Measurements from ENCODE around the gene CHAF1A. TPM values are rescaled to one million over a fixed set of nuclear protein-coding genes. Genes with fewer than 3 reads are reported as not detected.

The CHAF1A gene
- total and polyA plus RNA-seq, 5 donors from 2014 or later = 2.6 to 28.9 (median 4.1) TPM

GRCh38 chr19:4455719-4456475 lies 53.5 kb downstream of the CHAF1A start:
- Mint-ChIP-seq H3K9me3 (peaks cover 0 to 2% (median 0%) of the 10 kb centered on the region in 7 donors), H3K4me1 (peaks cover 3 to 22% (median 10%) of the 10 kb centered on the region in 4 donors), H3K36me3 (peaks cover 1% of the 10 kb centered on the region), H3K4me3 (peak overlapping the region; percentile 88 to 94 (median 91)), H3K27ac (peak overlapping the region; percentile 92 to 95 (median 94)), H3K27me3 (peaks cover 4% of the 10 kb centered on the region)
- peaks cover 21% of the 10 kb centered on the region for H3K4me1 ChIP-seq (ENCODE audit: control insufficient read depth, insufficient read depth, low read length, poor library complexity, severe bottlenecking)
- peak overlapping the region; percentile 76 for H3K27ac ChIP-seq (ENCODE audit: insufficient read depth, low read length, poor library complexity, severe bottlenecking)
- no peaks in the 10 kb centered on the region for H3K9me3 ChIP-seq (ENCODE audit: control insufficient read depth in 2 of 2, low read length in 2 of 2)
- peak overlapping the region; percentile 66 for H3K4me3 ChIP-seq (ENCODE audit: low read depth, low read length)
- H3K36me3 ChIP-seq (ENCODE audit: control insufficient read depth, insufficient read depth, low read length) = peaks cover 24% of the 10 kb centered on the region
- no peaks in the 10 kb centered on the region for H3K27me3 ChIP-seq (ENCODE audit: control insufficient read depth, insufficient read depth, low read length)
- DNase-seq = no peak
- ATAC-seq (ENCODE audit: low read depth in 2 of 2) = no peak

GRCh38 chr19:4456476-4456842 lies 54.0 kb downstream of the CHAF1A start:
- peaks cover 20% of the 10 kb centered on the region for H3K36me3 ChIP-seq (ENCODE audit: control insufficient read depth, insufficient read depth, low read length)
- H3K36me3 Mint-ChIP-seq = no peaks in the 10 kb centered on the region
- peaks cover 21% of the 10 kb centered on the region for H3K4me1 ChIP-seq (ENCODE audit: control insufficient read depth, insufficient read depth, low read length, poor library complexity, severe bottlenecking)
- peak overlapping the region; percentile 92 to 95 (median 94) for H3K27ac Mint-ChIP-seq
- peaks cover 4% of the 10 kb centered on the region for H3K27me3 Mint-ChIP-seq
- no peak for ATAC-seq (ENCODE audit: low read depth in 2 of 2)
- peaks cover 3 to 22% (median 10%) of the 10 kb centered on the region in 4 donors for H3K4me1 Mint-ChIP-seq
- peak overlapping the region; percentile 66 for H3K4me3 ChIP-seq (ENCODE audit: low read depth, low read length)
- DNase-seq = no peak
- H3K9me3 ChIP-seq (ENCODE audit: control insufficient read depth in 2 of 2, low read length in 2 of 2) = no peaks in the 10 kb centered on the region
- peak overlapping the region; percentile 76 for H3K27ac ChIP-seq (ENCODE audit: insufficient read depth, low read length, poor library complexity, severe bottlenecking)
- H3K4me3 Mint-ChIP-seq = peak overlapping the region; percentile 88 to 94 (median 91)
- no peaks in the 10 kb centered on the region for H3K27me3 ChIP-seq (ENCODE audit: control insufficient read depth, insufficient read depth, low read length)
- H3K9me3 Mint-ChIP-seq = peaks cover 0 to 2% (median 0%) of the 10 kb centered on the region in 7 donors

- H3K4me3 Mint-ChIP-seq = peak overlapping the region; percentile 88 to 95 (median 91)
- H3K27me3 ChIP-seq (ENCODE audit: control insufficient read depth, insufficient read depth, low read length) = no peaks in the 10 kb centered on the region
- no peaks in the 10 kb centered on the region for H3K36me3 Mint-ChIP-seq
- peaks cover 0 to 2% (median 0%) of the 10 kb centered on the region in 7 donors for H3K9me3 Mint-ChIP-seq
- peak overlapping the region; percentile 66 for H3K4me3 ChIP-seq (ENCODE audit: low read depth, low read length)
- H3K27ac Mint-ChIP-seq = peak overlapping the region; percentile 92 to 95 (median 94)
- H3K27me3 Mint-ChIP-seq = peaks cover 4% of the 10 kb centered on the region
- H3K27ac ChIP-seq (ENCODE audit: insufficient read depth, low read length, poor library complexity, severe bottlenecking) = peak overlapping the region; percentile 76
- DNase-seq = peak in 2 of 3 donors; percentile 49 to 54
- ATAC-seq (ENCODE audit: low read depth in 2 of 2) = peak; percentile 11
- peaks cover 3 to 22% (median 10%) of the 10 kb centered on the region in 4 donors for H3K4me1 Mint-ChIP-seq
- peaks cover 17% of the 10 kb centered on the region for H3K36me3 ChIP-seq (ENCODE audit: control insufficient read depth, insufficient read depth, low read length)
- H3K9me3 ChIP-seq (ENCODE audit: control insufficient read depth in 2 of 2, low read length in 2 of 2) = no peaks in the 10 kb centered on the region
- H3K4me1 ChIP-seq (ENCODE audit: control insufficient read depth, insufficient read depth, low read length, poor library complexity, severe bottlenecking) = peaks cover 21% of the 10 kb centered on the region
These were observed 54.6 kb downstream of the CHAF1A start for GRCh38 chr19:4456843-4457653.

GRCh38 chr19:4457654-4458395 lies 55.4 kb downstream of the CHAF1A start, which contains the start of gene UBXN6:
TSS of gene UBXN6 (minus strand) at chr19:4457794. CDS start at chr19:4457697, 97 bp downstream.
- Histone ChIP-seq H3K27ac (ENCODE audit: insufficient read depth, low read length, poor library complexity, severe bottlenecking) (peak within 1 kb of the TSS; percentile 76), H3K9me3 (ENCODE audit: control insufficient read depth in 2 of 2, low read length in 2 of 2) (no peaks in the 10 kb centered on the region), H3K4me1 (ENCODE audit: control insufficient read depth, insufficient read depth, low read length, poor library complexity, severe bottlenecking) (peaks cover 21% of the 10 kb centered on the region), H3K4me3 (ENCODE audit: low read depth, low read length) (peak within 1 kb of the TSS; percentile 66), H3K36me3 (ENCODE audit: control insufficient read depth, insufficient read depth, low read length) (peaks cover 9% of the 10 kb centered on the region), H3K27me3 (ENCODE audit: control insufficient read depth, insufficient read depth, low read length) (no peaks in the 10 kb centered on the region)
- DNase-seq = peak; percentile 98 to 99 (median 98)
- peak; percentile 98 to 99 for ATAC-seq (ENCODE audit: low read depth in 2 of 2)
- Mint-ChIP-seq H3K27ac (peak within 1 kb of the TSS; percentile 93 to 95 (median 94)), H3K9me3 (peaks cover 0 to 2% (median 0%) of the 10 kb centered on the region in 7 donors), H3K27me3 (peaks cover 4% of the 10 kb centered on the region), H3K4me1 (peaks cover 3 to 22% (median 10%) of the 10 kb centered on the region in 4 donors), H3K36me3 (no peaks in the 10 kb centered on the region), H3K4me3 (peak within 1 kb of the TSS; percentile 91 to 95 (median 93))

GRCh38 chr19:4464815-4465581 lies 62.6 kb downstream of the CHAF1A start:
- H3K27ac Mint-ChIP-seq = no peak overlapping the region
- ATAC-seq (ENCODE audit: low read depth in 2 of 2) (no peak), DNase-seq (no peak)
- no peaks in the 10 kb centered on the region for H3K36me3 ChIP-seq (ENCODE audit: control insufficient read depth, insufficient read depth, low read length)
- H3K27me3 Mint-ChIP-seq = peaks cover 4% of the 10 kb centered on the region
- no peak overlapping the region for H3K27ac ChIP-seq (ENCODE audit: insufficient read depth, low read length, poor library complexity, severe bottlenecking)
- no peaks in the 10 kb centered on the region for H3K36me3 Mint-ChIP-seq
- peaks cover 0 to 2% (median 0%) of the 10 kb centered on the region in 4 donors for H3K4me1 Mint-ChIP-seq
- no peaks in the 10 kb centered on the region for H3K27me3 ChIP-seq (ENCODE audit: control insufficient read depth, insufficient read depth, low read length)
- no peaks in the 10 kb centered on the region for H3K4me1 ChIP-seq (ENCODE audit: control insufficient read depth, insufficient read depth, low read length, poor library complexity, severe bottlenecking)
- H3K4me3 Mint-ChIP-seq = no peak overlapping the region
- H3K9me3 Mint-ChIP-seq = no peaks in the 10 kb centered on the region
- no peaks in the 10 kb centered on the region for H3K9me3 ChIP-seq (ENCODE audit: control insufficient read depth in 2 of 2, low read length in 2 of 2)
- no peak overlapping the region for H3K4me3 ChIP-seq (ENCODE audit: low read depth, low read length)

- no peaks in the 10 kb centered on the region for H3K36me3 Mint-ChIP-seq
- no peak overlapping the region for H3K27ac Mint-ChIP-seq
- Histone ChIP-seq H3K9me3 (ENCODE audit: control insufficient read depth in 2 of 2, low read length in 2 of 2) (no peaks in the 10 kb centered on the region), H3K4me3 (ENCODE audit: low read depth, low read length) (no peak overlapping the region), H3K27ac (ENCODE audit: insufficient read depth, low read length, poor library complexity, severe bottlenecking) (no peak overlapping the region), H3K4me1 (ENCODE audit: control insufficient read depth, insufficient read depth, low read length, poor library complexity, severe bottlenecking) (peaks cover 10% of the 10 kb centered on the region), H3K27me3 (ENCODE audit: control insufficient read depth, insufficient read depth, low read length) (no peaks in the 10 kb centered on the region), H3K36me3 (ENCODE audit: control insufficient read depth, insufficient read depth, low read length) (no peaks in the 10 kb centered on the region)
- DNase-seq (no peak), ATAC-seq (ENCODE audit: low read depth in 2 of 2) (no peak)
- no peaks in the 10 kb centered on the region for H3K9me3 Mint-ChIP-seq
- peaks cover 0 to 8% (median 4%) of the 10 kb centered on the region in 4 donors for H3K4me1 Mint-ChIP-seq
- H3K4me3 Mint-ChIP-seq = no peak overlapping the region
- no peaks in the 10 kb centered on the region for H3K27me3 Mint-ChIP-seq
These were observed 65.4 kb downstream of the CHAF1A start for GRCh38 chr19:4467835-4468234.

All from CD4-positive, CD25-positive, alpha-beta regulatory T cell (primary cell).